BJ (cell line): ENCODE data around the gene COL12A1. TPM values are rescaled to one million over a fixed set of nuclear protein-coding genes. Genes with fewer than 3 reads are reported as not detected.

Experiments used
- CTCF ChIA-PET: fragments of 350-600 bp; formaldehyde crosslinking; extraction: SDS; loops from one replicate; lab custom pipeline; 2021; ENCODE audit warnings: antibody characterized with exemption, inconsistent platforms; lab: Yijun Ruan, JAX
- POLR2A ChIA-PET: fragments of 300-600 bp; sonication (Branson Sonifier 250); formaldehyde crosslinking; extraction: SDS; loops from one replicate; lab custom pipeline; 2021; ENCODE audit warnings: antibody characterized with exemption; lab: Charles Lee
- DNase-seq: peaks from one replicate; pipeline ENCODE4 v3.0.0-alpha.2; 2011; ENCODE audit warnings: low read depth
- H3K27me3 ChIP-seq: 2 replicates; pipeline ENCODE4 v1.6.0; 2011; ENCODE audit warnings: low read length; ENCODE audit not compliant: control insufficient read depth, insufficient read depth
- H3K36me3 ChIP-seq: 2 replicates; pipeline ENCODE4 v1.5.1; 2011; ENCODE audit warnings: low read length; ENCODE audit not compliant: control insufficient read depth, insufficient read depth
- H3K4me3 ChIP-seq: 2 replicates; pipeline ENCODE4 v1.5.1; 2011; ENCODE audit warnings: low read depth, mild to moderate bottlenecking, control low read depth, low read length
- CTCF ChIP-seq: IDR thresholded peaks from 2 replicates; pipeline ENCODE4 v1.5.1; 2011; ENCODE audit warnings: low read depth, mild to moderate bottlenecking, control low read depth, inconsistent platforms, low read length, moderate library complexity; ENCODE audit not compliant: insufficient read depth
- polyA plus RNA-seq: library from polyadenylated mRNA; depleted of rRNA; stranded (reverse); fragments of >200 nt; gene quantifications from 2 replicates; pipeline ENCODE4 v1.2.3, GENCODE V29; 2011

The COL12A1 gene
- polyA plus RNA-seq, 1 experiment: 1,308 TPM

- DNase-seq: no peak
- no peak for TF ChIP-seq CTCF
- Histone ChIP-seq H3K27me3 (no peaks in the 10 kb centered on the region), H3K4me3 (no peak overlapping the region), H3K36me3 (peaks cover 4% of the 10 kb centered on the region; the same call in 1 of the 2 replicates)
- POLR2A ChIA-PET: no interaction called here
- CTCF ChIA-PET: no interaction called here
Observed at GRCh38 chr6:75109765-75110164, 96.1 kb downstream of the COL12A1 start.

- TF ChIP-seq CTCF: no peak
- H3K36me3 ChIP-seq: peaks cover 4% of the 10 kb centered on the region; the same call in 1 of the 2 replicates
- no peak for DNase-seq
- ChIA-PET CTCF (no interaction called here), POLR2A (no interaction called here)
- no peaks in the 10 kb centered on the region for H3K27me3 ChIP-seq
- no peak overlapping the region for H3K4me3 ChIP-seq
Observed at GRCh38 chr6:75109022-75109421, 96.8 kb downstream of the COL12A1 start.

- ChIA-PET POLR2A (no interaction called here), CTCF (no interaction called here)
- no peak for DNase-seq
- Histone ChIP-seq H3K27me3 (no peaks in the 10 kb centered on the region), H3K36me3 (peaks cover 4% of the 10 kb centered on the region; the same call in 1 of the 2 replicates), H3K4me3 (no peak overlapping the region)
- no peak for TF ChIP-seq CTCF
Observed at GRCh38 chr6:75108333-75108974, 97.4 kb downstream of the COL12A1 start.

DNA sequence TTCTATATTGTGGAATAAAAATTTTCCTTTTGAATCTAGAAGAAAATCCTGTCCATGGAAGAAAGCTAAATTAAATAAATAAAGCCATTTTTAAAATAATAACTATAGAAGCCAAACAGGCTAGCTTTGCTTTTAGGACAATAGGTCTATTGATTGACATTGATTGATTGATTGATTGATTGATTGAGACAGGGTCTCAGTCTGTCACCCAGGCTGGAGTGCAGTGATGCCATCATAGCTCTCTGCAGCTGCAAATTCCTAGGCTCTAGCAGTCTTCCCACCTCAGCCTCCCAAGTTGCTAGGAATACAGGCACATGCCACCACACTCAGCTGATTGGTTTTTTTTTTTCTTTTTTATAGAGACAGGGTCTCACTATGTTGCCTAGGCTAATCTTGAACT is 97.9 kb downstream of the COL12A1 start:
- H3K36me3 ChIP-seq: peaks cover 7% of the 10 kb centered on the region; the same call in 1 of the 2 replicates
- H3K27me3 ChIP-seq: no peaks in the 10 kb centered on the region
- no peak for DNase-seq
- TF ChIP-seq CTCF: no peak
- H3K4me3 ChIP-seq: no peak overlapping the region
- ChIA-PET POLR2A (no interaction called here), CTCF (no interaction called here)

- CTCF ChIA-PET: interaction anchor here (1.3 kb wide), 1 partner anchor 105 kb away, joined by 3 read pairs; no protein-coding TSS in a partner anchor
- Histone ChIP-seq H3K4me3 (no peak overlapping the region), H3K36me3 (peaks cover 10% of the 10 kb centered on the region), H3K27me3 (no peaks in the 10 kb centered on the region)
- DNase-seq: no peak
- TF ChIP-seq CTCF: no peak
- POLR2A ChIA-PET: no interaction called here
Observed at GRCh38 chr6:75106426-75106825, 99.4 kb downstream of the COL12A1 start.
